A549 (cell line): Measurements from ENCODE around the gene ABCC4. TPM values are rescaled to one million over a fixed set of nuclear protein-coding genes. Genes with fewer than 3 reads are reported as not detected.
A peak's percentile ranks its signal among the peaks of the same experiment; 100 is the strongest.

Source experiments
- ATAC-seq, 2 experiments: fragments of 200-7000 bp in 1 of 2; fragments of >200 bp in 1 of 2; cut with Nextera tagmentation in 1 of 2; cut with Tn5 transposase in 1 of 2; 3 replicates each; pipeline versions ENCODE4 v1.8.0 to v1.9.1; 2018 to 2020; ENCODE audit warnings: mild to moderate bottlenecking in 1 of 2, moderate library complexity in 1 of 2
- CTCF ChIA-PET: fragments of 300-600 bp; sonication (Branson Sonifier 250); formaldehyde crosslinking; extraction: SDS; loops from one replicate; lab custom pipeline; 2021; ENCODE audit warnings: antibody characterized with exemption, inconsistent platforms; lab: Yijun Ruan, JAX
- POLR2A ChIA-PET: fragments of 350-600 bp; formaldehyde crosslinking; extraction: SDS; loops from one replicate; lab custom pipeline; 2021; ENCODE audit warnings: antibody characterized with exemption, inconsistent platforms; lab: Yijun Ruan, JAX
- DNase-seq, 2 experiments: peaks; one replicate each; pipeline versions ENCODE4 v3.0.0 to v3.0.0-alpha.2; 2011 to 2016; ENCODE audit warnings: low read depth in 1 of 2, low spot score in 1 of 2
- FAIRE-seq: peaks from 2 replicates; lab custom pipeline; 2011; peaks lifted over from hg19 to GRCh38; lab: Jason Lieb, UNC
- H3K27ac ChIP-seq, 2 experiments: fragments of >200 bp; sonication (Bioruptor Twin); formaldehyde crosslinking; 3 replicates each; pipeline ENCODE4 v1.5.1; 2016 to 2017
- H3K4me1 ChIP-seq: fragments of >200 bp; sonication (Bioruptor Twin); formaldehyde crosslinking; 3 replicates; pipeline ENCODE4 v1.6.1; 2016
- H3K4me2 ChIP-seq: fragments of >200 bp; sonication (Bioruptor Twin); formaldehyde crosslinking; 3 replicates; pipeline ENCODE4 v1.6.1; 2016
- H3K4me3 ChIP-seq: fragments of >200 bp; sonication (Bioruptor Twin); formaldehyde crosslinking; 3 replicates; pipeline ENCODE4 v1.5.1; 2016
- H3K9me3 ChIP-seq: fragments of >200 bp; sonication (Bioruptor Twin); formaldehyde crosslinking; 3 replicates; pipeline ENCODE4 v1.6.1; 2016
- ATOH8 ChIP-seq: fragments of 250-450 bp; sonication (Bioruptor Pico); IDR thresholded peaks from 2 replicates; pipeline ENCODE4 v1.5.0; 2020; ENCODE audit warnings: low read depth, mild to moderate bottlenecking, moderate library complexity
- BCL3 ChIP-seq: fragments of >200 bp; sonication (Bioruptor Twin); formaldehyde crosslinking; IDR thresholded peaks from 3 replicates; pipeline ENCODE4 v1.6.1; 2016
- BHLHE40 ChIP-seq: IDR thresholded peaks from 2 replicates; pipeline ENCODE4 v1.6.1; 2012; ENCODE audit warnings: low read depth, low read length, inconsistent platforms
- CBX8 ChIP-seq: fragments of 200-600 bp; sonication (generic); IDR thresholded peaks from 2 replicates; pipeline ENCODE4 v1.6.1; 2016
- CHD4 ChIP-seq: fragments of 200-600 bp; sonication (generic); IDR thresholded peaks from 2 replicates; pipeline ENCODE4 v1.6.1; 2016; ENCODE audit warnings: antibody characterized with exemption, mild to moderate bottlenecking, borderline replicate concordance
- CTCF ChIP-seq: fragments of >200 bp; sonication (Bioruptor Twin); formaldehyde crosslinking; IDR thresholded peaks from 3 replicates; pipeline ENCODE4 v1.5.1; 2016
- EHF ChIP-seq: fragments of 250-450 bp; sonication (Bioruptor Pico); IDR thresholded peaks from 2 replicates; pipeline ENCODE4 v1.5.0; 2020; ENCODE audit warnings: mild to moderate bottlenecking
- ELK1 ChIP-seq: fragments of 150-350 bp; IDR thresholded peaks from 2 replicates; pipeline ENCODE4 v1.6.1; 2014; ENCODE audit warnings: low read depth, mild to moderate bottlenecking, low read length
- ESRRA ChIP-seq: fragments of 150-350 bp; IDR thresholded peaks from 2 replicates; pipeline ENCODE4 v1.6.1; 2014; ENCODE audit warnings: mild to moderate bottlenecking, low read length, borderline replicate concordance
- FOXS1 ChIP-seq: fragments of 250-450 bp; sonication (Bioruptor Pico); IDR thresholded peaks from 2 replicates; pipeline ENCODE4 v1.5.0; 2020; ENCODE audit warnings: mild to moderate bottlenecking, moderate library complexity
- HEYL ChIP-seq: fragments of 250-450 bp; sonication (Bioruptor Pico); IDR thresholded peaks from 2 replicates; pipeline ENCODE4 v1.8.0; 2021; ENCODE audit warnings: mild to moderate bottlenecking, moderate library complexity
- HOXA7 ChIP-seq: fragments of 250-450 bp; sonication (Bioruptor Pico); IDR thresholded peaks from 2 replicates; pipeline ENCODE4 v1.5.0; 2020; ENCODE audit warnings: mild to moderate bottlenecking, moderate library complexity
- HOXB5 ChIP-seq: fragments of 250-450 bp; sonication (Bioruptor Pico); IDR thresholded peaks from 2 replicates; pipeline ENCODE4 v1.5.0; 2020; ENCODE audit warnings: mild to moderate bottlenecking, moderate library complexity
- JUNB ChIP-seq: fragments of >200 bp; sonication (Bioruptor Twin); formaldehyde crosslinking; IDR thresholded peaks from 2 replicates; pipeline ENCODE4 v1.6.1; 2016
- KDM1A ChIP-seq: fragments of 200-600 bp; sonication (generic); IDR thresholded peaks from 2 replicates; pipeline ENCODE4 v1.6.1; 2016; ENCODE audit warnings: low read depth, mild to moderate bottlenecking
- KDM5A ChIP-seq: fragments of 200-600 bp; sonication (generic); IDR thresholded peaks from 2 replicates; pipeline ENCODE4 v1.6.1; 2016; ENCODE audit warnings: antibody characterized with exemption, mild to moderate bottlenecking
- MAFK ChIP-seq: fragments of 450-650 bp; IDR thresholded peaks from 2 replicates; pipeline ENCODE4 v1.6.1; 2014; ENCODE audit not compliant: partially characterized antibody
- MAZ ChIP-seq: fragments of 150-350 bp; IDR thresholded peaks from 2 replicates; pipeline ENCODE4 v1.6.1; 2014; ENCODE audit warnings: antibody characterized with exemption, low read depth, low read length, borderline replicate concordance
- NFE2L2 ChIP-seq: fragments of 150-350 bp; conservative IDR thresholded peaks from 2 replicates; pipeline ENCODE4 v1.6.1; 2014; ENCODE audit warnings: low read length
- NR3C1 ChIP-seq: fragments of >200 bp; sonication (Bioruptor Twin); formaldehyde crosslinking; IDR thresholded peaks from 3 replicates; pipeline ENCODE4 v1.6.1; 2017
- POLR2AphosphoS2 ChIP-seq: conservative IDR thresholded peaks from 2 replicates; pipeline ENCODE4 v1.6.1; 2012; ENCODE audit warnings: low read length, improper control_type of control experiment, inconsistent platforms
- RAD21 ChIP-seq, 2 experiments: fragments of >200 bp in 1 of 2; sonication (Bioruptor Twin) in 1 of 2; formaldehyde crosslinking in 1 of 2; IDR thresholded peaks in 1 of 2; conservative IDR thresholded peaks in 1 of 2; 2 replicates in 1 of 2; 3 replicates in 1 of 2; pipeline ENCODE4 v1.6.1; 2012 to 2018; ENCODE audit warnings: inconsistent platforms in 1 of 2
- RFX5 ChIP-seq: fragments of 450-650 bp; IDR thresholded peaks from 2 replicates; pipeline ENCODE4 v1.7.1; 2014; ENCODE audit warnings: antibody characterized with exemption, mild to moderate bottlenecking, moderate library complexity
- TFCP2L1 ChIP-seq: fragments of 250-450 bp; sonication (Bioruptor Pico); IDR thresholded peaks from 2 replicates; pipeline ENCODE4 v1.5.0; 2021; ENCODE audit warnings: mild to moderate bottlenecking
- TP53 ChIP-seq: fragments of 250-450 bp; sonication (Bioruptor Pico); IDR thresholded peaks from 2 replicates; pipeline ENCODE4 v1.5.0; 2021; ENCODE audit warnings: mild to moderate bottlenecking, moderate library complexity
- ZC3H11A ChIP-seq: fragments of 450-650 bp; IDR thresholded peaks from 2 replicates; pipeline ENCODE4 v1.6.1; 2014; ENCODE audit warnings: antibody characterized with exemption, mild to moderate bottlenecking
- WGBS: methylation state at CpG from one replicate; pipeline ENCODE4 v1.1.6; 2017; ENCODE audit errors: missing lambda C conversion rate; 5-methylcytosine and 5-hydroxymethylcytosine counted together
- polyA plus RNA-seq, 4 experiments: library from polyadenylated mRNA; depleted of rRNA in 3 of 4; stranded (reverse); fragments of >200 nt; fragmentation: RNase III in 1 of 4; extraction: RNeasy Plus Mini Kit Qiagen cat#74134 plus additional on column Dnase treatment in 1 of 4; gene quantifications; 2 replicates in 3 of 4; 3 replicates in 1 of 4; pipeline ENCODE4 v1.2.3, GENCODE V29; 2011 to 2017

The ABCC4 gene
- polyA plus RNA-seq, 2 of the 4 experiments (the other 2 are of a cell fraction) = 23.5 to 56.2 TPM

GRCh38 chr13:95237310-95237870 lies 63.9 kb downstream of the ABCC4 start (continued):
- no peak for TF ChIP-seq HOXB5 (CRISPR knock-in tag)
- TF ChIP-seq NFE2L2 = no peak
- TF ChIP-seq ELK1 = no peak
- no peak for TF ChIP-seq KDM1A

- Histone ChIP-seq H3K9me3 (no peaks in the 10 kb centered on the region), H3K4me1 (peaks cover 38% of the 10 kb centered on the region), H3K4me2 (no peak overlapping the region), H3K27ac (no peak overlapping the region; a peak in 1 of 6 replicates), H3K4me3 (no peak overlapping the region)
- CTCF ChIA-PET = interaction anchor here (1.0 kb wide), 1 partner anchor 44 kb away, joined by 4 read pairs; no protein-coding TSS in a partner anchor
- ATAC-seq (no peak), FAIRE-seq (no peak), DNase-seq (no peak)
- POLR2A ChIA-PET = no interaction called here
- TF ChIP-seq CTCF (no peak), RAD21 (conservative IDR thresholded peaks at IDR 0.05 in 1 of 2, IDR thresholded peaks at IDR 0.05 in 1 of 2) (no peak), KDM5A (no peak), JUNB (no peak), MAFK (no peak), MAZ (no peak), POLR2AphosphoS2 (no peak)
- 89% methylated on average over 9 of the region's 9 CpGs for WGBS
These were observed 64.5 kb downstream of the ABCC4 start for GRCh38 chr13:95236774-95237173.

GRCh38 chr13:95235974-95236373 lies 65.3 kb downstream of the ABCC4 start:
- POLR2A ChIA-PET = no interaction called here
- peaks cover 46% of the 10 kb centered on the region for H3K4me1 ChIP-seq
- H3K4me3 ChIP-seq = no peak overlapping the region
- 0 out of 3 replicates have a peak overlapping the region, but pooled peaks have one; percentile 8 for H3K4me2 ChIP-seq
- H3K27ac ChIP-seq = peak overlapping the region; percentile 48 to 62; a peak in 2 of 6 replicates
- FAIRE-seq (no peak), DNase-seq (no peak), ATAC-seq (no peak)
- 69% methylated on average over 7 of the region's 7 CpGs for WGBS
- CTCF ChIA-PET = no interaction called here
- no peaks in the 10 kb centered on the region for H3K9me3 ChIP-seq
- TF ChIP-seq BHLHE40 (no peak), KDM5A (no peak), RFX5 (no peak), MAFK (no peak), CHD4 (no peak), EHF (CRISPR knock-in tag) (no peak), ATOH8 (CRISPR knock-in tag) (no peak), TP53 (CRISPR knock-in tag) (no peak), MAZ (no peak), NR3C1 (no peak), POLR2AphosphoS2 (no peak), ESRRA (no peak), FOXS1 (CRISPR knock-in tag) (no peak), HOXA7 (CRISPR knock-in tag) (no peak), ZC3H11A (no peak), HEYL (no peak), CBX8 (no peak), TFCP2L1 (no peak), BCL3 (no peak)
- TF ChIP-seq, all 56 proteins: peak for 0
